CD4-positive, alpha-beta T cell treated with Interleukin-21 for 1 hour (primary cell): ENCODE results near the gene ADAMTS6.
"Not testable (repeated sequence)": the region's sequence is repeated elsewhere in the genome, so short reads cannot be mapped to it uniquely, and the experiment has no call there.

Experiments
- DNase-seq: peaks from one replicate; pipeline ENCODE4 v3.0.0-alpha.2; 2020

The ADAMTS6 gene

DNA sequence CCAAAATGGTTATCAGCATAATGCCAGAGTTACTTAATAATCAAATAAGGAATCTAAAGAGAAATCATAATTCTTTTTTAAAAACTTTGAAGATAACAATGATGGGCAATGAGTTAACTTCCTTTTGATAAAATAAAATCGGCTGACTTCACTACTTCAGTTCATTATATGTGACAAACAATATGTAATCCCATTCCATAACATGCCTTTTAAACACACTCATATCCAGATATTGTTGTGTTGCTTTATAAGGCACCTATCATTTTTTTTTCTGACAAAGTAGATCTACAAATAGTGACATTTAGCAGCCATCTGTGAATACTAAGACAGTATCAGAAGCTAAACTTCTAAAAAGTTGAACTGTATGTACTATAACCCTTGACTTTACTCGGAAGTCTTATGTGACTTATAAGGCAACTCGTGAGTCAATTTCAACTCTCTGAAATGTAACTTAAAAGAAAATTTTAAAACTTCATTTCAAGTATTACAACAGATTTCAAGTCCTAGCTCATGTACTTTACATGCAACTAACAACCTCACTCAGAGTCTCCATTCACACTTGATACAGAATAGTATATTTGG lies 7.5 kb downstream of the ADAMTS6 start:
- no peak for DNase-seq

DNA sequence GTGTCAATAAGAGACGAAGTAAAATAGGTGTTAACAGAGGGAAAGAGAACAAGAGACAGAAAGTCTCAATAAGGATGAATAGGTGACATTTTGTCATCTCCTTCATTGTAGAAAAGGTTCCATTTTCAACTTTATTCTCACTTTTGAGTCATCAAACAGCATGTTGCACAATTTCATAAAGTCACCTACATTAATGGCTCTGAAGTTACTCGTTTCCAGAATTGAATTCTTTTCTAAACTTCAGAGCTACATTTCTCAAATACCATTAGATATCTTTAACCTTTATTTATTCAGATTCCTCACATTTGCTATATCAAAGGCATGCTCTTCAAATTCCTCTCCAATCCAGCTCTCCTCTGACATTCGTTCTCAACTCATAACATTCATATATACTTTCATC lies 13.1 kb downstream of the ADAMTS6 start:
- no peak for DNase-seq

DNA sequence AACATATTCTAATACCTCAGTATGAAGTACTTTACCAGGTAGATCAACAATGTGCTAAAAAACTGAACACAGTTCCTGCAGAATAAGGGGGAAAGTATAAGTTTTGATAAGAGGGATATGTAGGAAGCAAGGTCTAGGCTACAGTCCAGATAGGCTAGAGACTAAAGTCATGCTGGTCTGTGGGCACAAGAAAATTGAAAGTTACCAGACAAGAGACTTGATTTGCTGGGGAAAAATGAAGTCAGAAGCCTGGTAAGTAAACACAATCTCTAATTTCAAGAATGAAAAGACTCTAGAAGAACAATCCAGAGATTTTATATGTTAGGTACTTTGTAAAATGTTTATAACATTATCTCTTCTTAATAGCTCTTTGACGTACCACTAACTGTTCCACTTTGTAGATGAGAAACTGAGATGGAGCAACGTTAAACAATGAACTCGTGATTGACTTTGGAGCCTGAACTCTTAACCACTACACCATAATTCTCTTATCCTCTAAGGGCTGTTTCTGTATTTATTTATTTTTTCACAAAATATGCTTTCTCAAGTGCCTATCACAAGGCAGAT lies 19.5 kb downstream of the ADAMTS6 start:
- no peak for DNase-seq

DNA sequence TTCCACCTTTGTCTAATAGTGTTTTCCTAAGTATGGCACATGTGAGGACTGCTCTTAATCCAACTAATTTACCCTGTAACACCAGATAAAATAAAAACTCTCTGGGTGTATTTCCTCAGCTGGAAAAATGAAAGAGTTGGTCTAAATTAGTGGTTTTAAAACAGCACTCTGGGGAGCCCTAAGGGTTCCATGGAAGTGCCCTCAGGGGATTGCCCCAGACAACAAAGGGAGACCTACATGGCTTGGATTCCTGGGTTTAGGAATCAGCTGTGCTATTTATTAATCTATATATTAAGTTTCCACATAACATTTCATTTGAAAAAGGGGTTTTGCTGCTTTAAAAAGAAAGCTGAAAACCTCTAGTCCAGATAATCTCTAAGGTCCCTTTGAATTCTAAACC lies 20.2 kb downstream of the ADAMTS6 start:
- DNase-seq, result no peak

DNA sequence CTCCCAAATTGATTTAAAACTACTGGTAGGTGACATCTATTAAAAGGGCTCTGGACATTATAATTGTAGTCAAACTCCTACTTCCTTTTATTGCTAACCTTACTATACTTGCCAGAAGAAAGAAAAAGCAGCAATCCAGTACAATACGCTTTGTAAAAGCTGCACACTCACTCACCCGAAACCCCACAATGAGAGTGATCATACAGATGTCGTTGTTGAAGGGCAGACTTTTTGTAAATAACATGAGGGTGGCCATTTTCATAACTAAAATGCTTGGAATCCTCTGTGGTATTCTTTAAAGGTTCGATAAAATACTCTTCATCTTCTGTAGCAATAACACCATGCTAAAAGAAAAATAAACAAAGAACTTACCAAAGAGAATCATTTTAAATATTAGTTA lies 21.7 kb downstream of the ADAMTS6 start:
- DNase-seq, result no peak

DNA sequence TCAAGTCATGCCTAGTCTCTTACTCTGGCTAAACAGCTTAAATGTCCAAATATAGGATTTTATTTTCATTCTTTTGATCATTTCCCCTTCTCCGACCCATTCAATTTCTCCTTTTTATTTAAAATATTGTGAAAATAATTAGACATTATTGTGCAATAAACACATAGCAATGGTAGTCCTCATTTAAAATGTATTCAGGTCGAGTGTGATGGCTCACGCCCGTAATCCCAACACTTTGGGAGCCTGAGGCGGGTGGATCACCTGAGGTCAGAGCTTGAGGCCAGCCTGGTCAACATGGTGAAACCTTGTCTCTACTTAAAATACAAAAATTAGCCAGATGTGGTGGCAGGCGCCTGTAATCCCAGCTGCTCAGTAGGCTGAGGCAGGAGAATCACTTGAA lies 26.7 kb downstream of the ADAMTS6 start:
- DNase-seq, result no peak

DNA sequence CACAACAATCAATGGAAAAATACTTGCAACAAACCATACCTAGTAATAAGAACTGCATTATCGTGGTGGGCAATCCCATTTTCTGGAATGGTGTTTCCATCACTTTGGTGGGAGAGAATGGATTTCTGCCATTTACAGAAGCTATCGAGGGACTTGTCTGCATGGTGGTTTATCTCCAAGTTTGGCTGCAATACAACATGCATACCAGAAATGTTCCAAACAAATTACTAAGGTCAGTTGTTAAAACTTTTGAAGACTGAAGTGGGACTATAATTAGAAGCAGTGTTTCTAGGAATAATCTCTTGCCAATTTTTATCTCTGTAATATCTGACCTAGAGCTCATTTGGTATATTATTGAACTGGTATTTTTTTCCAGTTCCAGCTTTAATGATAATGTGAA lies 30.3 kb downstream of the ADAMTS6 start:
- no peak for DNase-seq

DNA sequence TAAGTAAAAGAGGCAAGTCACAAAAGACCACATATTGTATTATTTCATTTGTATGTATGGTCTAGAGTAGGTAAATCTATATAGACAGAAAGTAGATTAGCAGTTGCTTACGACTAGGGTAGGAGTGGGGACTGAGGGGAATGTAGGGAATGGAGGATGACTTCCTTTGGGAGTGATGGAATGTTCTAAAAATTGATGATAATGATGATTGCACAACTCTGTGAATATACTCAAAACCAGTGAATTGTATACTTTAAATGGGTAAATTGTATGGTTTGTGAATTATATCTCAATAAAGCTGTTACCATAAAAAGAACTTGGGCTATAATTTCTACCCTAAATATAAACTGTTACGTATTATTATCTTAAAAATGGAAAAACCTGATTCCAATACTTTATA lies 35.0 kb downstream of the ADAMTS6 start:
- no peak for DNase-seq

DNA sequence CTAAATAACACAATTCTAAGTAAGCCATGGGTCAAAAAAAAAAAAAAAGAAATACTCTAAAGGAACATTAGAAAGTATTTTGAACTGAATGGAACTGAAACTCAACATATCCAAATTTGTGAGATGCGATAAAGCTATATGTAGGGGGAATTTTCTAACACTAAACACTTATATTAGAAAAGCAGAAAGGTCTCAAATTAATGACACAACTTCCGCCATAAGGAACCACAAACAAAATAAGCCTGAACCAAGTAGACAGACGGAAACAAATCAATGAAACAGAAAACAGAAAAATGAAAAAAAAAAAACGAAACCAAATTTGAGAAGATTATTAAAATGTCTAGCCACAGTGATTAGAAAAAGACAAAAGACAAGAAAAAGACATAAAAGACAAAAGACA lies 39.9 kb downstream of the ADAMTS6 start:
- DNase-seq, result no peak

DNA sequence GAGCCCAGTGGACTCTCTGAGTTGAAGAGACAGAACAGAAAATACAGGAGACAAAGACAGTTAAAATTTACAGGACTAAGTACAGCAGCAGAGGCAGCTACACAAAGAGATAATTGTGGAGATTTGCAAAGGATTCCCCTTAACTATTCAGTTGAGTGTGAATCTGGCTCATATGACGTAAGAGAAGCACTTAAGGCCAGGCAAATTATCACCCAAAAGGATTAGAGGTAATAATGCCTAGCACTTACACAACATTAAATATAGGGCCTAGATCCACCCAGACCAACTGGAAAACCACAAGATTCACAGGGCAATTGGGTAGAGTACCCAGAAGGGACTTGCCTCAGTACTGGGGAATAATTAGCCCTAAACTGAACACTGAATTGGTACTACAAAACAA lies 41.3 kb downstream of the ADAMTS6 start:
- DNase-seq, result no peak

DNA sequence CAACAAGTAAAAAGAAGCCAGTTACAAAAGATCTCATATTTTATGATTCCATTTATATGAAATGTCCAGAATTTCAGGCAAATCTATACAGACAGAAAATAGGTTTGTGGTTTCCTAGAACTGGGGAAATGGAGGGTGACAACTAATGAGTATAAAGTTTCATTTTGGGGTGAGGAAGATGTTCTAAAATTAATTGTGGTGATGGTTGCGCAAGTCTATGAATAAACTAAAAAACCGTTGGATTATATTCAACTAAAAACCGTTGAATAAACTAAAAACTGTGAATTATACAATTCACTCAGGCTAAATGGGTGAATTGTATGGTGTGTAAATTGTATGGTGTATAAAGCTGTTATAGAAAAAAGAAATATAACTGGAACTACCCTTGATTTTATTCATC lies 47.6 kb downstream of the ADAMTS6 start:
- no peak for DNase-seq

DNA sequence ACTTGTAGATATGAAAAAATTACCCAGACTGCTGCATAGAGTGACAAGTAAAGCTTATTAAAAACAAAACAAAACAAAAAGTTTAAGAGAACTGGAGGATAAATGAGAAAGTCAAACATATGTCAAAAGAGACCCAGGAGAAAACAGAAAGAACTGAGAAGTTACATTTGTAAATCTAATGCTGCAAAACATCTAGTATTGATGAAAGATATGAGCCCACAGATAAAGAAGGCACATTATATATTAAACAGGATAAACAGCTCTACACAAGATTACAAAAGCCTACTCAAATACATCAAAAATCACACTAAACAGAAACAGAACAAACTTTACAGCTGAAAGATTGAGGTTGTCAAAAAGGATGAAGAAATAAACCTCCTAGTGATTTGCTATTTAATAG lies 55.1 kb downstream of the ADAMTS6 start:
- DNase-seq, result no peak

DNA sequence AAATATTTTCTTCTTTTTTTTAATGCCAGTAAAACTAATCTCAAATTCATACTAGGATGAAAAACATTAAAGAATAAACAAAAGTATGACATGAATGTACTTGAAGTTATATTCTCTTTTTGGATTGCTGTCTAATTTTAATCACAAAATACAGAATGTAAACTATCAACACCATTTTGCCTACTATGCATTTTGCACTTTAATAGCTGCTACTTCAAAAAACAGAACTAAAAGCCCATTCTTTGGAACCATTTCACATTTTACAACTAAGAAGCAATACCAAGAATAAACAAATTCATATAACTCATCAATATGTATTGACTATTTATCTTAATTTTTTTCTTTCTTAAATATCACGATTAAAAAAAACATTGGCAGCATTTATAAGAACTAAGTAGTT lies 58.1 kb downstream of the ADAMTS6 start:
- no peak for DNase-seq

DNA sequence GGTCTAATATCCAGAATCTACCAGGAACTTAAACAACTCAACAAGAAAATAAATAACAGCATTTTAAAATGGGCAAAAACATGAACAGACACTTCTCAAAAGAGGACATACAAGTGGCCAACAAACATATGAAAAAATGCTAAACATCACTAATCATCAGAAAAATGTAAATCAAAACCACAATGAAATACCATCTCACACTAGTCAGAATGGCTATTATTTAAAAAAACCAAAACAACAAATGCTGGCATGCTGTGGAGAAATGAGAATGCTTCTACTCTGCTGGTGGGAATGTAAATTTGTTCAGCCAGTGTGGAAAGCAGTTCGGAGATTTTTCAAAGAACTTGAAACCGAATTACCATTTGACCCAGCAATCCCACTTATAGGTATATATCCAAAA lies 63.1 kb downstream of the ADAMTS6 start:
- DNase-seq, result no peak

DNA sequence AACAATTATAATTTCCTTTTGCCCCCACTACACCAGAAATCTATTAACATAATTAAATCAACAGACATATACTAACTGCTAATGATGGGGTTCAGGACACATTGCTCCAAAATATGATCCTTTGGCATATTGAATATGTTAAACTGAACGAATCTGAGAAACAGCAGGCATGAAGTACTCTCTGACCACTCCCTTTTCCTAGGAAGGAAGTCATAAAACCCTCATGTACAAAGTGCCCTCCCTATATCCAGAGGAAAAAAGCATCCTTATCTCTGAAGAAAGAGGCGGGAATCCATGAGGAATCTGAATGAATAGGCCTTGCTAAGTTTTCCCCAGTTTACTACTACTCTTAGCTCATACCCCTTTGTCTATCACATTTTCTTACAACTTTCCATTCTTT lies 67.9 kb downstream of the ADAMTS6 start:
- DNase-seq, result no peak

DNA sequence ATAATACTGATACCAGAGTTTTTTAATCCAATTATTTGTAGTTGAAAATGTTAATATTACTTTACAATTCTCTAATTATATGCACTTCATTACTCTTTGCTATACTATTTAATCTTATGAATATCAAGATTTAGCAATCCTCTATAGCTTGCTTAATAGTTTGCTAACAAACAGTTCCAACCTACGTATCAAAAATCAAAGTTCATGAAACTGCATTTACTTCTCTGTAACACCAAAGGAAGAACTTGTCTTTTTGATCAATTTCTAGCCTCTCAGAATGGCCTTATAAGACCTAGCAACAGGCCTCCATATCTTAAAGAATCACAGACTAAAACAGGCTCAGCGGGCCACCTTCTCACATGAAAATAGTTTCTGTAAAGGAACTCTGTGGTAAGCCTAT lies 68.9 kb downstream of the ADAMTS6 start:
- DNase-seq, result no peak

DNA sequence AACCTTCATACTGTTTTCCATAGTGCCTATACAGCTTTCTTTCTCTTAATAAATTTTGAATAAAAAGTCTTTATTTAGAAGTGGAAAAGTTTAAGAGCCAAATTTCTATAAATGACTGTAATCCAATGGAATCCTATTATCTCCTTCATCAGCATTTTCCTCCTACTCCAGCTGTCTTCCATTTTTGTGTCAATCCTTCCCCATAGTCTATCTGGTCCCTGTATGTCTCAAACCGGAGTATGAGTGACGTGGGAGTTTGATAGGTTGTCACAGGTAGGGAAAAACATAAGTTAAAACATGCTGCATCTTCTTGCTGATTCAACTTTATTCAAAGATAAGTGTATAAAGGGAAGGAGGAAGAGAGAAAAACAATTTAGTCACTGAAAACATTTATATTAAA lies 70.4 kb downstream of the ADAMTS6 start:
- DNase-seq, result no peak

DNA sequence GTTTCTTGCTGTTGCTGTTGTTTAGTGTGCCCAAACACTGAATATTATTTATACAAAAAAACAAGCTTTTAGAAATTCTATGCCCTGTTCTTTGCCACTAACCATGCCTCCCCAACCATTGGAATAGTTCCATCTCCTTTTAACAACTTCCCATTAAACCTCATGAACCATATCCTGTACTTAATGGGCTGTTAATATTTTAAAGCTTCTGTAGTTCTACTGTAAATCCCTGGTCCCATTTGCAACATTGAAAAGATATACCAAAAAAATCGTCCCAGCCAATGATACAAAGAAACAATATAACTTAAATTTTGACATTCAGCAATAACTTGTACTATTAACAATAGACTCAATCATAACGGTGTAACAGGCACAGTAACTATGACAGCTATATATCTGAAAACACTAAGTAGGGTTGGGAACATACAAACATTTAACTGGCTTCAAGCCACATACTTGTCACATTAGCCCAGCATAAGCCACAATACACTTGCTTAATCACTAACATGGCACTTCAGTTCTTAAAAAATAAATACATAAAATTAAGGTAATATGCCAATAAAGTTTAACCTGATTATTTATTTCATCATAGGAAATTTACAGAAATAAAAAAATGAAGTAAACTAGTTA lies 86.1 kb downstream of the ADAMTS6 start:
- no peak for DNase-seq

DNA sequence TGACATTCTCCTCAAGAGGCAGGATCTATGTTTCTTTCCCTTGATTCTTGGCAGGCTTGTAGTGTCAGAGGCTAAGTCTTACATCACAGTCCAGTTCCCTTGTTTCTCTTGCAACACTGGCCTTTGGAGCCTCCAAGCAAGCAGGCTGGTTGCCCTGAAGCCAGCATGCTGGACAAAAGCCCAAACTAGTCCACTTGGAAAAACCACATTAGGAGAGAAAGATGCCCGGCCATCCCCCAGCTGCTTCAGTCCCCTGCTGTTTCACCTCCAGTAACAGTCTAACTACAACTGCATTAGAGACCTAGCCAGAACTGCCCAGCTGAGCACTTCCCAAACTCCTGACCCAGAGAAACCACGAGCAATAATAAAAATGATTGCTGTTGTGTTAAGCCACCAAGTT lies 87.6 kb downstream of the ADAMTS6 start:
- DNase-seq, result no peak

DNA sequence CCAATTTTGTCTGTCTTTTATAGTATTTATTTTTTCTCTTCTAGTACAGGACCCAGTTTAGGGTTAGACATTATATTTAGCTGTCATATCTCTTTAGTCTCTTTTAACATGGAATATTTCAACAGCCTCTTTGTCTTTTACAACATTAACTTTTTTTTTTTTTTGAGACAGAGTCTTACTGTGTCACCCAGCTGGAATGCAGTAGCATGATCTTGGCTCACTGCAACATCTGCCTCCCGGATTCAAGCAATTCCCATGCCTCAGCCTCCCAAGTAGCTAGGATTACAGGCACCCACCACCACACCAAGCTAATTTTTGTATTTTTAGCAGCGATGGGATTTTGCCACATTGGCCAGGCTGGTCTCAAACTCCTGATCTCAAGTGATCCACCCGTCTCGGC lies 90.1 kb downstream of the ADAMTS6 start:
- DNase-seq, result no peak

DNA sequence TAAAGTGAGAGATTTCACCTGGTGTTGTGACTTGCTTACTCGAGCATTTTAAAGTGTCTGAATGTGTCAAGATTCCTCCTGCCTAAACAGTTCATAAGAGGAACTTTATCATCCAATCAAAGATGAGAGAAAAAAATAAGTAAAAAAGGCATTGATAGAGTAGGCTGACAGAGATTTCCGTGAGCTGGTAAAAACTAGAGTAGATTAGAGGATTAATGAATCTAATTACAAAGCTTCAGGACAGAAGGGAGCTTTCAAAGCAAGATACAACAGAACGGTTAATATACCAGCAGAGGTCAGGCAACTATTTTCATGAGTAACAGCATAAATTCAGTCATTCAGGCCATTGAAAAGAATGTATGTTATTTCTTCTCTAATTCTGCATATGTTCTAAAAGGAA lies 91.5 kb downstream of the ADAMTS6 start:
- DNase-seq, result no peak

DNA sequence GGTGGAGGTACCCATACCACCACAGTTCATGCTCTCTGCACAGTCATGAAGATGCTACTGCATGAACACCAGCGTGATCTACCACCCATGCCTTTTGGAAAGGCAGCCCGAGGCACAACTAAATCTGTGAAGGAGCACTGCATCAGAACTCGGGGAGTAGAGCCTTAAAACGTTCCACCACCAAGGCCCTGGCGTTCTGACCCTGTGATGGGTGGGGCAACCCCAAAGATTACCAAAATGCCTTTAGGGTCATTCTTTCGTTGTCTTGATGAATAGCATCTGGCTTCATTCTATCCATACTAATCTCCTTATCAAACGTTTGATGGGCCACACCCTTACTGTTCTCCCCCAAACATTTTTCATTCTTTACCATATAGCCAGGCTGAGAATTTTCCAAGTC lies 97.9 kb downstream of the ADAMTS6 start:
- no peak for DNase-seq

DNA sequence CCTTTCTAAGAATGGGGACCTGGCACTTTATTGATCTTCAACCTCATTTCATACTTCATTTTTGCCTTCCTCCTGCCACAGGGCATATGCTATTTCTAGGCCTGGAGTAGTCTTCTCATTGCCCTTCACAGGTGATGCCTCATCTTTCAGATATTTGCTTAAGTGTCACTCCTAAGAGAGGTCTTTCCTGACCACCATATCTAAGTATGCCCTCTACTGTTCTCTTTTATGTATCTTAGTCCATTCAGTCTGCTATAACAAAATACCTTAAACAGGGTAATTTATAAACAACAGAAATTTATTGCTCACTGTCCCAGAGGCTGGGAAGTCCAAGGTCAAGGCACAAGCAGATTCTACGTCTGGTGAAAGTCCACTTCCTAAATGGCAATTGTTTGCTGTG lies 99.1 kb downstream of the ADAMTS6 start:
- DNase-seq, result no peak

DNA sequence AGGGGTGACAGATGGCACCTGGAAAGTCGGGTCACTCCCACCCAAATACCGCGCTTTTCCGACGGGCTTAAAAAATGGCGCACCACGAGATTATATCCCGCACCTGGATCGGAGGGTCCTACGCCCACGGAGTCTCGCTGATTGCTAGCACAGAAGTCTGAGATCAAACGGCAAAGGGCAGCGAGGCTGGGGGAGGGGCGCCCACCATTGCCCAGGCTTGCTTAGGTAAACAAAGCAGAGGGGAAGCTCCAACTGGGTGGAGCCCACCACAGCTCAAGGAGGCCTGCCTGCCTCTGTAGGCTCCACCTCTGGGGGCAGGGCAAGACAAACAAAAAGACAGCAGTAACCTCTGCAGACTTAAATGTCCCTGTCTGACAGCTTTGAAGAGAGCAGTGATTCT lies 111.2 kb downstream of the ADAMTS6 start:
- not testable (repeated sequence) for DNase-seq

DNA sequence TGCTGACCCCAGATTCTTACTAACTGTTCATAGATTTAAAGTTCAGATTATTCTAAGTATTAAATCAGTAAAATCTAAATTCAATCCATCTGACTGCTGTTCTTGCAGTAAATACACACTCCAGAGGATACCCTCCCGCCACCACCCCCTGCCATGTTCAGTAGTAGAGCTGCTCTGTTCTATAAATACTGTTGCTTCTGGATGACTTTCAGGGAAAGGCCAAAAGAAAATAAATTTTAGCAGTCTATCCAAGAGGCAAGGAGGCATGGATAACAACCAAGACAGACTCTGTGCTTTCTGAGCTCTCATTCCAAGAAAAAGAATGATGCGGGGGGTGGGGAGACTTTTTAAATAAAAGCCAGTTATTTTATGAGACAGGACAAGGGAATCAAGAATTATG lies 115.1 kb downstream of the ADAMTS6 start:
- DNase-seq, result no peak
